GM21528 (cell line): Measurements from ENCODE around the gene PFKP.
"Not testable (repeated sequence)": the region's sequence is repeated elsewhere in the genome, so short reads cannot be mapped to it uniquely, and the experiment has no call there.

Source experiments
- ATAC-seq: cut with Tn5 transposase; IDR thresholded peaks from one replicate; pipeline ENCODE4 v1.9.1; 2021; ENCODE audit warnings: mild to moderate bottlenecking, moderate library complexity; ENCODE audit not compliant: unreplicated experiment, low FRiP score

The PFKP gene

DNA sequence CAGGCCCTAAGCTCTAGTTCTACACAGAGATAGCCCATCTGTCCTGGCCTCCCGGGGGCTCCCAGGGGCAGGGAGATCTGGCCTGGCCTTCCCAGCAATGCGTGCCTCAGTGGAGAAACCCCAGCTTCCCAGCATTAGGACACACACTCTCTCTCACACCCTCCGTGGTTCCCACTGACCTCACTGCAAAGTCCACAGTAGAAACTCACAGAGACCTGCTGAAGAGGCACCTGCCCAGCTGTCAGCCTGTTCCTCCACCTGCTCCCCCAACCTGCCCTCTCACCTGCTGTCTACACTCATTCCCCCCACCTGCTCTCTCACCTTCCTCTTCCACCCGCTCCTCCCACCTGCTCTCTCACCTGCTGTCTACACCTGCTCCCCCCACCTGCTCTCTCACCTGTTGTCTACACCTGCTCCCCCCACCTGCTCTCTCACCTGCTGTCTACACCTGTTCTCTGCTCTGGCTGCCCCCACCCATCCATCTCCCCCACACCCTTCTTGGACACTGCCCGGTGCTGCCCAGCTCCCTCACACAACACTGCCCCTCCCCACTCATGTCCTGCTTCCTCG lies 21.1 kb upstream of the PFKP start:
- no peak for ATAC-seq

DNA sequence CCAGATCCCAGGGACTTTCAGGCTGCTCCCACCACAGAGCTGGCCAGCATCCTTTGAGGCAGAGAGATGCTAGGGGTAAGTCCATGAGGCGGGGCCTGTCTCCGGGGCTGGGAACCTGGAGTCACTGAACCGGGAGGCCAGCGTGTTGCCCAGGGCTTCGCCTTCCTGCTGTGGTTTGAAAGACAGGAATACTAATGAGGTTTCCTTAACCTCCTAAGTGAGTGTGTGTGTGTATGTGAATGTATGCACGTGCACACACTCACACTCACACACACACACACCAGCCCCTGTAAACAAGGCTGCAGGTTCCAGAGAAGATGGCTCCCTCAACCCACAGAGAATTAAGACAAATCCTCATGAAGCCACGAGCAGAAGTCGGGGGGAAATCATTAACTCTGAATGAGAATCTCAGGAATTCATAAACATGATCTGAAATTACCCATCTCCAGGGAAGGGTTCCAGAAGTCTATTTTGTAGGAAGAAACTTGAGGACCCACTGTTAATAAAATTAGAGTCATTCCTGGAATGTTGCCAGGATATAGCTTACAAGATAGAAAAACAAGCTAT lies 20.3 kb upstream of the PFKP start:
- ATAC-seq, result no peak

DNA sequence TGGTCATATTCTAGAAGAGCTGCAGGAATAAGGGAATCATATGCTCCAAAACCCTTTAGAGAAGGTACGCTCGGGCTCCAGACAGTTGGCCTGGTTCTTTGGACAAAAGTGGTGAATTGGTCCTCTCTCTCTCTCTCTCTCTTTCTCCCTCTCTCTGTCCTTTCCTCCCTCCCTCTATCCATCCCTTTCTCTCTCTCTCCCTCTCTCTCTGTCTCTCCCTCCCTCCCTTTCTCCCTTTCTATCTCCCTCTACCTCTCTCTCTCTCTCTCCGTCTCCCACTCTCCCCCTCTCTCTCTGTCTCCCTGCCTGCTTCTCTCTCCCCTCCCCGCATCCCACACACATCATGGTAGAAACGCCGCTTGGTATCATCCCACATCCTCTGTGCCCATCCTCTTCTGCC lies 19.8 kb upstream of the PFKP start:
- ATAC-seq, result no peak

DNA sequence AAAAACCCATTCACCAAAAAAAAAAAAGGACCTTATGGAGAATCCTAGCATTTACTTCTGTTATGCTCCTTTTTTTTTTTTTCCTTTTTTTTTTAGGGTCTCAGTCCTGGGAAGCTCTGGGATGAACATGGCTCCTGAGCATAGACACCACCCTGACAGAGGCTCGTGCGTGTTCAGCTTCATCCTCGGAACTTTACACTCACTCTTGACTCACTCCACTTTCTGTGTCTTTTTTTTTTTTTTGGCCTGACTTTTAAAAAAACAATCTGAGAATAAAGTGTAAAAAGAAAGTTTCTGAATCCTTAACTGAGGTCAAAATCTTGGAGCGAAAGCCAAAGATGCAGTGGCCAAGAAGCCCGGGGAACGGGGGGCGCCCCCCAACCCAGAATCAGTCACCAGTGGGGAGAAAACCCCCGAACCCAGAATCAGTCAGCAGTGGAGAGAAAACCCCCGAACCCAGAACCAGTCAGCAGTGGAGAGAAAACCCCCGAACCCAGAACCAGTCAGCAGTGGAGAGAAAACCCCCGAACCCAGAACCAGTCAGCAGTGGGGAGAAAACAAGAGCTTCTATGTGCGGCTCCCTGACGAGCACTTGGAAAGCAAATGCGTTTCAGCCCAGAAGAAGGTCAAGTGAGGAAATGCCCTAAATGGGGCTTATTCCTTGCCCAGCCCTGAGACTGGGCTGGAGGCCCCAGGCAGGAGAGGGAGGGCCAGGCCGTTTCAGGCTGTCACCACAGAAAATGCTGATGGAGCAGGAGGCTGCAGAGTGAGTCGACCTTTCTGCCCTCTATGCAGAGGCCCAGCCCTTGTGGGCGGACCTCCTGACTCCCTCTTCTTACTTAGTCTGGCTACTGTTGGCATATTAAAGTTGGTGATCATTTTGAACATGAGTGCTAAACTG lies 19.0 kb upstream of the PFKP start:
- ATAC-seq, result no peak

DNA sequence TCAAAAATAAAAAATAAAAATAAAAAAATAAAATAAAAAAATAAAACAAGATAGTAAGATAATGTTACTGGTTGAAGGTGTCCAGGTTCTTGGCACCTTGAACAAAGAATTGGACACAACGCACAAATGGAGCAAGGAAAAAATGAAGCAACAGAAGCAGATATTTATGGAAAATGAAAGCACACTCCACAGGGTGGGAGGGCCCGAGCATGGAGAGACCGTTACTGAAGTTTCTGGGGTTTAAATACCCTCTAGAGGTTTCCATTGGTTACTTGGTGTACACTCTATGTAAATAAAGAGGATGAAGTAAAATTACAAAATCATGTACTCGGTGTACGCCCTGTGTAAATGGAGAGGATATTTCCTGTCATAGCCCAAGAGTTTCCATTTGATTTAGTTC lies 15.7 kb upstream of the PFKP start:
- no peak for ATAC-seq

DNA sequence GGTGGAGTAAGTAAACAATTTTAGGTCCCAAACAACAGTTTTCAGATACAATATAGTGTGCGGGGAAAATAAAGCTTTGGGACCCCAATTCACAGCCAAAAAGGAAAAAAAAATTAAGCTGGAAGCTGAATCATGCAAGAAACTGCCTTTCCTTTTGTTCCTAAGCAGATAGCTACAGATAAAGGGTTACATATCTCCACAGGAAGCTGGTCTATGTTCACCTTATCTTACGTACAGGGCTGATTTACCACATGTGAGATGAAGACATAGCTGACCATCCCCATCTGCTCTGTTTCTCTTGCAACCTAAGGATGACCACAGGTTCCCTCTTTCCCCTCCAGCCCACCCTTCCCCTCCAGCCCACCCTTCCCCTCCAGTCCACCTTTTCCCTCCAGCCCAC lies 14.2 kb upstream of the PFKP start:
- no peak for ATAC-seq

DNA sequence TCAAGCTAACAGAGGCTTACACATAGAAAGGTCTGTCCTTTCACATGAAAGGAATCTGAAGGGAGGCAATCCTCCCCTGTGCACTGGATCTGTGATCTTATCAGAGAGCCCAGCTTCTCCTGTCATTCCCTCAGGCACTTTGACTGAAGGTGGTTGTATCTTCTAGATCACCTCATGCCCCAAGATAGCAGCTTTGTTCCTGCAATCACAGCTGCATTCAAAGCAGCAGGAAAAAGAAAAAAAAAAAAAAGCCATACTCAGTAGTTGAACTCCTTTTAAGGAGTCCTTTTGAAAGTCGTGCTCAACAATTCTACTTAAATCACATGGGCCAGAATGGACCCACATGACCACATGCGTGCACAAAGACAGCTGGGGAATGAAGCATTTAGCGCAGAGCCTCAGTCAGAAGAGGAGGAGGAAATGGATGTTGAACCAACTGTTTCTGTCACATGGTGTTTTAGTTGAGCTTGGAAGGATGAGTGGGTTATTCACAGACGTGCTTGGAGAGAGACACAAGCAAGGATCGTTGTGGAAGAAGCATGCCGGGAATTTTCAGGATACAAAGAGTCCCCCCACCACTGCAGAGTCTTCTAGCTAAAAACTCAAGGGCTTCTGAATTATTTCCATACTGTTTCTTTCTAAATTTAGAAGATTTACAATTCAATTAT lies 13.0 kb upstream of the PFKP start:
- no peak for ATAC-seq

DNA sequence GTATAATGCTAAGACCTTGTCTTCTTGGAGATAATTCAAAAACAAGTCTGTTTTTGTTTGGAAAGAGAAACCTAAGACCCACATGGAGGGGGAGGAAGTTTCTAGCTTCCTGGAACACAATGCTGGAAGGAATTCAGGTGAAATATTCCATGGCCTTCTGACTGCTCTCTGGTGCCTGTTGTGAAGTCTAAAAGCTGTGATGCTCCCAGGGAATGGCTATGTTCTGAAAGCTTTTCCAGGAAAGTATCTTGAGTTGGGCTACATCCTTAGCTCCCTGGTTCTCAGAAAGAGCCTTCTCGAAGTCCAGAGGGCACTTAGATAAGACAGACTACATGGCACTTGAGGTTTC lies 12.5 kb upstream of the PFKP start:
- no peak for ATAC-seq

DNA sequence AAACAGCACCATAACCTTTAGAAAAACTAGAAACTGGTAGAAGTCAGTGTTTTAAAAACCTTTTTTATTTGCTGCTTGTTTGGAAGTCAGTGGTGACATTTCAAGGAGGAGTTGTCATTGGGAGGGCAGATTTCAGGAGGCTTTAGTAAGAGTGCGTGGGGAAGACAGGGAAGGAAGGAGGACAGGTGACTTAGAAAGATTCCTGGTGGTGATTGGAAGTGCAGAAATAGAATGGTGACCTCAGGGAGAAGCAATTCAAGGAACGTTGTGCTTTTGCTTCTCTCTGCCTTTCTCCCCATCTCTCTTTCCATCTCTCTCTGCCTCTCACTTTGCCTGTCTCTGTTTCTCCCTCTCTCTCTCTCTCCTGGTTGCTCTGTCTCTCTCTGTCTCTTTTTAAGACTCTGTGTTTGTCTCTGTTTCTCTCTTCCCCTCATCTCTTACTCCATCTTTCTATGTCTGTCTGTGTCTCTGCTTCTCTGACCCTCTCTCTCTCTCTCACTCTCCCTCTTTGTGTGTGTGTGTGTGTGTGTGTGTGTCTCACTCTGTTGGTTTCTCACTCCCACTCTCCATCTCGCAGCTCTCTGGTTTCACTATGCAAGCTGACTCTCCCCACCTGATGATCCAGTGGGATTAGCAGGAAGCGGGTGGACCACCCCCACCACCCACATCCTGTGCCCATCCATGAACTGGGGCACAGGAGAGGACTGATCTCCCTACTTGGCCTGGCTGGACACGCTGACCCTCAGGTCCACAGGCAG lies 10.9 kb upstream of the PFKP start:
- ATAC-seq, result no peak

DNA sequence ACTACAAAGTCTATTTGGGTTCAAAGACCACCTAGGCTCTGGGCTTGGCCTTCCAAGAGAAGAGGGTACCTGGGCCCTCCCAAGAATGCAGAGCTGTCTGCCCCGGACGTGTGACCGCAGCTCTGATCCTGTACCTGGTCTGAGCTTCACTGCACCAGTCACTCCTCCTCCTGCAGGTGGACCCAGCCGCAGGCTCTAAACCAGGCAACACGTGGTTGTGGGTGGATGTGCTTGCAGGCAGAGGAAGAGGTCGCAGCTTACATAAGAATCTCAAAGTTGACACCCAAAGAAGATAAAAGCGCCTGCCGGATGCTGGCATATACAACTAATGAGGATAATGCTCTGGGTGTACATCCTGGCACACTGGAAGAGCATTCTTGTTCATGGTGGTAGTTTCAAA lies 9.4 kb upstream of the PFKP start:
- ATAC-seq, result no peak

DNA sequence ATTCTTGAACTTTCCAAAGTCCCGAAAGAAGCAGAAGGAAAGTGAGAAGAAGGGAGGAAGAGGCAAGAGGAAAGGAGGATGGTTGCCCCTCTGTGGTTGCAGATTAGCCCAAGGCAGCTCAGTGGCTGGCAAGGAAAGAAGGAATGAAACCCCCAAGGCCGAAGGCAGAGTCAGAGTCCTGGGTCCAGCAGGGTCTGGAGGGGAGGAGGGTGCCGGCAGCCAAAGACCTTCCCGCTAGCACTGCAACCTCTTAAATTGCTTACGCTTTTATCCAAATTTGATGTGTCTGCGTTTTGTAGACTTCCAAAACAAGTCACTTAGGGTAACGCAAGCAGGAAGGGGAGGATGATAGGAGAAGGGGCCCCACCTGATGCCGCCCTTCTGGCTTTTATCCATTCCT lies 7.4 kb upstream of the PFKP start:
- no peak for ATAC-seq

DNA sequence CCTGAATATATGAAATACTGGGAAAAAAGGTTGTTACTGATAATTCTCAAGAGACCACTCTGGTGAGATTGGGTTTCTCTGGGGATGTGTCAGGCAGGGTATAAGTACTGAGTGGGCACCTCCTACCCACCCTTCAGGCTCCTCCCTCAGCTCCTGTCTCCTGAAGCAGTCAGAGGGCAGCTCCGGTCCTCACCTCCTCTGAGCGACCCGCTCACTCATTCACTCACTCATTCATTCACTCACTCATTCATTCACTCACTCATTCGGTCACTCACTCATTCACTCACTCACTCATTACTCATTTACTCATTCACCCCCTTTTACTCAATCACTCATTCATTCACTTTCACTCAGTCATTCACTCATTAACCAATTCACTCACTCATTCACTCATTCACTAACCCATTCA lies 6.9 kb upstream of the PFKP start:
- no peak for ATAC-seq

DNA sequence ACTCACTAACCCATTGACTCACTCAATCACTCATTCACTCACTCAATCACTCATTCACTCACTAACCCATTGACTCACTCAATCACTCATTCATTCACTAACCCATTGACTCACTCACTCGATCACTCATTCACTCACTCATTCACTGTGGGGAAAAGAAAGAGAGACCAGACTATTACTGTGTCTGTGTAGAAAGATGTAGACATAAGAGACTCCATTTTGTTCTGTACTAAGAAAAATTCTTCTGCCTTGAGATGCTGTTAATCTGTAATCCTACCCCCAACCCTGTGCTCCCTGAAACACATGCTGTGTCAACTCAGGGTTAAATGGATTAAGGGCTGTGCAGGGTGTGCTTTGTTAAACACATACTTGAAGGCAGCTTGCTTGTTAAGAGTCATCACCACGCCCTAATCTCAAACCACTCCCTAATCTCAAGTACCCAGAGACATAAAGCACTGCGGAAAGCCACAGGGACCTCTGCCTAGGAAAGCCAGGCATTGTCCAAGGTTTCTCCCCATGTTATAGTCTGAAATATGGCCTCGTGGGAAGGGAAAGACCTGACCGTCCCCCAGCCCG lies 5.9 kb upstream of the PFKP start:
- not testable (repeated sequence) for ATAC-seq

DNA sequence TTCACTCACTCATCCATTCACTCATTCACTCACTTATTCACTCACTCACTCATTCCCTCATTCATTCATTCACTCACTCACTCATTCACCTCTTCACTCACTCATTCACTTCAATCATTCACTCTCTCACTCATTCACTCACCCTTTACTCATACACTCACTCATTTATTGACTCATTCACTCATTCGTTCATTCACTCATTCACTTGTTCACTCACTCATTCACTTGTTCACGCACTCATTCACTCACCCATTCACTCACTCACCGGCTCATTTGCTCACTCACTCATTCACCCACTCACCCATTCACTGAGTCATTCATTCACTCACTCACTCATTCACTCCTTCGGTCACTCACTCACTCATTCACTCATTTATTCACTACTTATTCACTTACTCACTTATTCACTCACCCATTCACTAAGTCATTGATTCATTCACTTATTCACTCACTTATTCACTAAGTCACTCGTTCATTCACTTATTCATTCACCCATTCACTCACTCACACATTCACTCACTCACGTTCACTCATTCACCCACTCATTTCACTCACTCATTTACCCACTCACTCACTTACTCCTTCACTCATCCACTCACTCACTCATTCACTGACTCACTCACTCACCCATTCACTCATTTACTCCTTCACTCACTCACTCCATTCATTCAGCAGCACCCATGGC lies 4.7 kb upstream of the PFKP start:
- ATAC-seq, result no peak

DNA sequence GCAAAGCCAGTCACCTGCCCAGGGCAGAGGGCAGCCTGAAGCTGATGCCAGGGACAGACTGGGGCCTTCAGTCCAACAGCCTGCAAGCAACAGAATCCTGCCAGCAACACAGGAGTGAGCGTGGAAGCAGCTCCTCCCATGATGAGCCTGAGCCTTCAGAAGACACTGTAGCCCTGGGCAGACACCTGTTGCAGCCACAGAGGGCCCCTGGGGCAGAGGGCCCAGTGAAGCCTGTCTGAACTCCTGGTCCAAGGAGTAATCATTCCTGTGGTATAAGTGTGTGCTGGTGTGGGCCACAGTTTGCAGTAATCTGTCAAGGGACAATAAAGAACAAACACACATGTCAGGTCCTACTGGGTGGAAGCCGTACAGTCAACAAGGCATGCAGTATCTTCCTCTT lies 2.9 kb upstream of the PFKP start:
- ATAC-seq, result no peak

DNA sequence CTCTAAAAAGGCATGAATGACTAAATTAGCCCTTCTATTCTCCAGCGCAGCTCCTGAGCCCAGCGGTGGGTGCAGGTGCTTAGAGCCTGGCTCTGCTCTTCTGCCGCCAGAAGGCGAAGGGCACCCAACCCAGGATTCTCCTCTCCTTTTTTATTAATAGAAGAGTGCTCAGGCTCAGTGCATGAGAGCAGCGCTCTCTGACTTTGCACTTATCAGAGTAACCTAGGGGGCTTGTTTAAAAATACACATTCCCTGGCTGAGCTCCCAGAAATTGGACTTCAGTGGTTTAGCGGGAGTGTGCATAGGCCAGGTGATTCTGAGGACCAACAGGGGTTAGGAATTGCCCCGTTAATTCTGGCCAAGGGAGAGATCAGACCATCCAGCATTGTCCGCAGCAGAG lies 1.7 kb upstream of the PFKP start:
- no peak for ATAC-seq

DNA sequence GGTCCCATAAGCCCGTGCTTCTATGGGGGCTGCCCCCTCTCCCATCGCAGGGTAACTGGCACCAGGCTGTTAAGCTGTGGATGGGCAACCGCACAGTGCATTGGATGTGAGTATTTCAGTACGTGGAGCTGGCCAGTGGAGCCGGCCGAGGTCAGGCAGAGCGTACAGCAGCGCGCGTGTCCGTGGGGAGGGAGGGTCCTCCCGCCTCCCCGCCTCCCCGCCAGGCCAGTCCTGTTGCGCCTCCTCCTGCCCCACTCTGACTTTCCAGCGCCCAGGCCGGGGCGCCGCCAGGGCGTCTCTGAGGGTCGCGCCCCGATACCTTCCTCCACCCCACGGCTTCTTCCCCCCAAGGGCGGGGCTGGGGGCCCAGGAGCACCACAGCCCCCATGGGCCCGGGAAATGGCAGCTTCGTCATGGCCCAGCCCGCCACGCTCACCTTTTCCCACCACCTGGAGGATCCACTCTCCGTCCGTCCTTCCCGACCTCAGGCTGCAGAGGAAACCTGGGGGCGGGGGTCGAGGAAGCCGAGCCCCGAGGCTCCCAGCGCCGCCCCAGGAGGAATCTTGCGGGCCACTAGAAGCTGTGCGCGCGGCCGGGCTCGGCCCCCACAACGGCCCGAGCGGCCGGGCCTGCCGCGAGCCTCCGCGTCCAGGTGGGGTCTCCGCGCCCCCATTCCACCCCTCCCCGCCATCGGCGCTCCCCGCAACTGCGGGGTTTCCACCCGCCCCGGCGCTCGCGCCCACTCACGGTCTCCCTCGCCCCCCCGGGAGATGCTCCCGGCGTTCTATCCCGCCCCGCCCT lies 831 bp upstream of the PFKP start:
- ATAC-seq, result no peak

DNA sequence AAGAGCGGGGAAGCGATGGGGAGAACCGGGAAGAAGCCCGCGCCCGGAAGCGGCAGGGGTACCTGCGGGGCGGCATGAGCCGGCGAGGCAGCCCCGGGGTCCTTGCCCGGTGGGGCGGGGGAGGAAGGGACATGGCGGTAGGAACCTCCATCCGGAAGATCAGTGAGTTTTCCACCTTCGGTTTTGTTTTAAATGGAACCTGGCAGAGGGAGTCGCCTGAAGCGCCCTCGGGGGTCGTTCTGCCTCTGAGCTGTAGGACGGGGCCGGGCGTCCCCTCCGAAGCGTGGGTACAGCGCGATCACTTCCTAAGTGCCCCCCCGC lies 471 bp downstream of the PFKP start:
- no peak for ATAC-seq
